GM23248 (cell line): ENCODE measurements around the gene REP15. TPM values are rescaled to one million over a fixed set of nuclear protein-coding genes. Genes with fewer than 3 reads are reported as not detected.
"Not testable (repeated sequence)": the region's sequence is repeated elsewhere in the genome, so short reads cannot be mapped to it uniquely, and the experiment has no call there.

Experiments
- DNase-seq: peaks from one replicate; pipeline ENCODE4 v3.0.0-alpha.2; 2015
- H2AFZ ChIP-seq: fragments of 200-600 bp; sonication (generic); 2 replicates; pipeline ENCODE4 v1.6.1; 2016; ENCODE audit warnings: antibody characterized with exemption
- H3F3A ChIP-seq: fragments of 200-600 bp; sonication (generic); 2 replicates; pipeline ENCODE4 v1.6.1; 2016; ENCODE audit warnings: mild to moderate bottlenecking, antibody characterized with exemption, mixed run types; ENCODE audit not compliant: insufficient read depth
- H3K27ac ChIP-seq: fragments of 200-600 bp; sonication (generic); 2 replicates; pipeline ENCODE4 v1.5.1; 2016; ENCODE audit warnings: mild to moderate bottlenecking
- H3K27me3 ChIP-seq: fragments of 200-600 bp; sonication (generic); replicated peaks from 2 replicates; pipeline ENCODE4 v1.6.1; 2016; ENCODE audit warnings: mild to moderate bottlenecking; ENCODE audit not compliant: insufficient read depth
- H3K36me3 ChIP-seq: fragments of 200-600 bp; sonication (generic); 2 replicates; pipeline ENCODE4 v1.6.1; 2016; ENCODE audit warnings: low read depth, mild to moderate bottlenecking
- H3K4me1 ChIP-seq: fragments of 200-600 bp; sonication (generic); 2 replicates; pipeline ENCODE4 v1.6.1; 2016; ENCODE audit warnings: mild to moderate bottlenecking; ENCODE audit not compliant: insufficient read depth
- H3K4me2 ChIP-seq: fragments of 200-600 bp; sonication (generic); one replicate; pipeline ENCODE4 v1.6.1; 2016; ENCODE audit warnings: mild to moderate bottlenecking; ENCODE audit not compliant: unreplicated experiment
- H3K4me3 ChIP-seq: fragments of 200-600 bp; sonication (generic); 2 replicates; pipeline ENCODE4 v1.5.1; 2016; ENCODE audit warnings: mild to moderate bottlenecking
- H3K79me2 ChIP-seq: fragments of 200-600 bp; sonication (generic); 2 replicates; pipeline ENCODE4 v1.6.1; 2016; ENCODE audit warnings: mild to moderate bottlenecking; ENCODE audit not compliant: insufficient read depth
- H3K9ac ChIP-seq: fragments of 200-600 bp; sonication (generic); 2 replicates; pipeline ENCODE4 v1.6.1; 2016; ENCODE audit warnings: mild to moderate bottlenecking
- H3K9me2 ChIP-seq: fragments of 200-600 bp; sonication (generic); 2 replicates; pipeline ENCODE4 v1.6.1; 2016; ENCODE audit warnings: mixed run types, mild to moderate bottlenecking, moderate library complexity; ENCODE audit not compliant: insufficient read depth
- H3K9me3 ChIP-seq: fragments of 200-600 bp; sonication (generic); one replicate; pipeline ENCODE4 v1.6.1; 2017; ENCODE audit warnings: low read depth
- H4K20me1 ChIP-seq: fragments of 200-600 bp; sonication (generic); 2 replicates; pipeline ENCODE4 v1.6.0; 2016; ENCODE audit not compliant: insufficient read depth
- EZH2 ChIP-seq: fragments of 200-600 bp; sonication (generic); IDR thresholded peaks from 2 replicates; pipeline ENCODE4 v1.6.1; 2018; ENCODE audit warnings: antibody characterized with exemption, mild to moderate bottlenecking; ENCODE audit not compliant: insufficient read depth, poor library complexity, severe bottlenecking
- EZH2phosphoT487 ChIP-seq: fragments of 200-600 bp; sonication (generic); IDR thresholded peaks from 2 replicates; pipeline ENCODE4 v1.6.1; 2018; ENCODE audit warnings: antibody characterized with exemption, moderate library complexity, mild to moderate bottlenecking, low read depth; ENCODE audit not compliant: insufficient read depth
- WGBS, 2 experiments: methylation state at CpG; one replicate each; pipeline ENCODE4 v1.1.6; 2015 to 2017; ENCODE audit warnings: low lambda C conversion rate in 2 of 2, low coverage in 1 of 2; ENCODE audit errors: missing lambda C conversion rate in 2 of 2; 5-methylcytosine and 5-hydroxymethylcytosine counted together
- in situ Hi-C: fragments of 300-500 bp; cut with MboI; formaldehyde crosslinking; loops from 2 replicates; pipeline ENCODE4 v1.15.0; 2020
- polyA plus RNA-seq: library from polyadenylated mRNA; unstranded; fragments of >200 nt; fragmentation: Nextera tagmentation; extraction: Ambion mirVana; gene quantifications from 2 replicates; pipeline ENCODE4 v1.2.1, GENCODE V29; 2016
- total RNA-seq: library from RNA; depleted of rRNA; stranded (reverse); fragments of >200 nt; shearing (Covaris generic); gene quantifications from 2 replicates; pipeline ENCODE4 v1.2.3, GENCODE V29; 2014; rRNA removed

REP15 gene
- total and polyA plus RNA-seq, 2 experiments from 2014 or later: 0.54 to 0.60 TPM

- Histone ChIP-seq H4K20me1 (no peaks in the 10 kb centered on the region), H3K9ac (no peak overlapping the region), H3K9me3 (no peaks in the 10 kb centered on the region), H3K79me2 (peaks cover 14% of the 10 kb centered on the region; the same call in 1 of the 2 replicates), H3F3A (peaks cover 5% of the 10 kb centered on the region; the same call in 1 of the 2 replicates), H3K36me3 (peaks cover 45% of the 10 kb centered on the region), H3K4me2 (no peak overlapping the region), H3K4me1 (peaks cover 9% of the 10 kb centered on the region; the same call in 1 of the 2 replicates), H3K27ac (no peak overlapping the region), H2AFZ (no peak overlapping the region), H3K27me3 (no peaks in the 10 kb centered on the region), H3K4me3 (no peak overlapping the region), H3K9me2 (no peaks in the 10 kb centered on the region)
- no peak for TF ChIP-seq EZH2phosphoT487
- TF ChIP-seq EZH2: no peak
- peak; percentile 7 for DNase-seq
- 96 to 98% methylated on average over 1 of the region's 1 CpG for WGBS, 2 experiments
- in situ Hi-C loops: loop anchor here (10.0 kb wide), 2 partner anchors 211 to 441 kb away; no protein-coding TSS in a partner anchor
Observed at GRCh38 chr12:27733791-27734190, 37.5 kb downstream of the REP15 start.

- H3K4me2 ChIP-seq, H4K20me1 ChIP-seq, H3K9ac ChIP-seq, H3K4me1 ChIP-seq, H3K27me3 ChIP-seq, H3K9me2 ChIP-seq, H3F3A ChIP-seq, H3K4me3 ChIP-seq, DNase-seq, H3K27ac ChIP-seq, H3K9me3 ChIP-seq, H2AFZ ChIP-seq: not testable (repeated sequence)
- Histone ChIP-seq H3K79me2 (peaks cover 10% of the 10 kb centered on the region; the same call in 1 of the 2 replicates), H3K36me3 (peaks cover 47% of the 10 kb centered on the region)
- 89% methylated on average over 9 of the region's 9 CpGs for WGBS, 2 experiments
- in situ Hi-C loops: loop anchor here (10.0 kb wide), 2 partner anchors 210 to 440 kb away; no protein-coding TSS in a partner anchor
Observed at GRCh38 chr12:27734321-27734720, 38.1 kb downstream of the REP15 start.

- in situ Hi-C loops: no loop called here
Observed at GRCh38 chr12:27743601-27744000, 47.4 kb downstream of the REP15 start.

GRCh38 chr12:27745734-27746133 lies 49.5 kb downstream of the REP15 start:
- H2AFZ ChIP-seq, H3K9me3 ChIP-seq, H3K4me3 ChIP-seq, H3K27ac ChIP-seq, H3K9ac ChIP-seq, in situ Hi-C loops, H3K4me2 ChIP-seq, H3K36me3 ChIP-seq, H3K9me2 ChIP-seq, H4K20me1 ChIP-seq, DNase-seq, H3K27me3 ChIP-seq: not testable (repeated sequence)
- 75 to 89% methylated on average over 1 of the region's 1 CpG for WGBS, 2 experiments
- peaks cover 30% of the 10 kb centered on the region for H3F3A ChIP-seq
- H3K79me2 ChIP-seq: peaks cover 36% of the 10 kb centered on the region
- peaks cover 21% of the 10 kb centered on the region for H3K4me1 ChIP-seq

More at GRCh38 chr12:27743601-27744000, 47.4 kb downstream of the REP15 start:
- Histone ChIP-seq H3F3A (peaks cover 27% of the 10 kb centered on the region), H3K36me3 (peaks cover 15% of the 10 kb centered on the region), H3K27me3 (no peaks in the 10 kb centered on the region), H3K79me2 (peaks cover 31% of the 10 kb centered on the region), H3K4me1 (peaks cover 21% of the 10 kb centered on the region), H3K4me3 (no peak overlapping the region), H4K20me1 (no peaks in the 10 kb centered on the region), H3K9ac (no peak overlapping the region), H2AFZ (no peak overlapping the region), H3K9me2 (no peaks in the 10 kb centered on the region), H3K4me2 (no peak overlapping the region), H3K9me3 (no peaks in the 10 kb centered on the region), H3K27ac (no peak overlapping the region)
- DNase-seq: no peak
- WGBS, 2 experiments: 92% methylated on average over 5 of the region's 5 CpGs
- TF ChIP-seq EZH2phosphoT487 (no peak), EZH2 (no peak)

Other genes with a start within 250 kb of the REP15 start
- gene SMCO2, start 249.7 kb upstream of the REP15 start, total RNA-seq: not detected in 2 replicates
- 0.18 TPM in 1 of 2 replicates, not detected in the other for gene SMCO2, start 249.7 kb upstream of the REP15 start, polyA plus RNA-seq
- gene PPFIBP1, start 172.2 kb upstream of the REP15 start, total RNA-seq: 99.7 and 101 TPM in 2 replicates
- 80.2 and 86.0 TPM in 2 replicates for gene PPFIBP1, start 172.2 kb upstream of the REP15 start, polyA plus RNA-seq
- gene MRPS35, start 14.4 kb downstream of the REP15 start, total RNA-seq: 40.3 and 55.9 TPM in 2 replicates
- gene MRPS35, start 14.4 kb downstream of the REP15 start, polyA plus RNA-seq: 65.6 and 66.7 TPM in 2 replicates
- gene KLHL42, start 83.8 kb downstream of the REP15 start, total RNA-seq: 24.0 and 24.8 TPM in 2 replicates
- 13.6 and 15.3 TPM in 2 replicates for gene KLHL42, start 83.8 kb downstream of the REP15 start, polyA plus RNA-seq
- not detected in 2 replicates for gene MANSC4, start 83.8 kb downstream of the REP15 start, total RNA-seq
- gene MANSC4, start 83.8 kb downstream of the REP15 start, polyA plus RNA-seq: not detected in 2 replicates